ENCODE results near the gene MT1E. TPM values are rescaled to one million over a fixed set of nuclear protein-coding genes. Genes with fewer than 3 reads are reported as not detected.
A peak's percentile ranks its signal among the peaks of the same experiment; 100 is the strongest.

MT1E gene
- total and polyA plus RNA-seq, 2 of the 13 experiments (the other 11 are each of a cell fraction or from before 2014, with no cell fraction given): 110 to 1,072 TPM

DNA sequence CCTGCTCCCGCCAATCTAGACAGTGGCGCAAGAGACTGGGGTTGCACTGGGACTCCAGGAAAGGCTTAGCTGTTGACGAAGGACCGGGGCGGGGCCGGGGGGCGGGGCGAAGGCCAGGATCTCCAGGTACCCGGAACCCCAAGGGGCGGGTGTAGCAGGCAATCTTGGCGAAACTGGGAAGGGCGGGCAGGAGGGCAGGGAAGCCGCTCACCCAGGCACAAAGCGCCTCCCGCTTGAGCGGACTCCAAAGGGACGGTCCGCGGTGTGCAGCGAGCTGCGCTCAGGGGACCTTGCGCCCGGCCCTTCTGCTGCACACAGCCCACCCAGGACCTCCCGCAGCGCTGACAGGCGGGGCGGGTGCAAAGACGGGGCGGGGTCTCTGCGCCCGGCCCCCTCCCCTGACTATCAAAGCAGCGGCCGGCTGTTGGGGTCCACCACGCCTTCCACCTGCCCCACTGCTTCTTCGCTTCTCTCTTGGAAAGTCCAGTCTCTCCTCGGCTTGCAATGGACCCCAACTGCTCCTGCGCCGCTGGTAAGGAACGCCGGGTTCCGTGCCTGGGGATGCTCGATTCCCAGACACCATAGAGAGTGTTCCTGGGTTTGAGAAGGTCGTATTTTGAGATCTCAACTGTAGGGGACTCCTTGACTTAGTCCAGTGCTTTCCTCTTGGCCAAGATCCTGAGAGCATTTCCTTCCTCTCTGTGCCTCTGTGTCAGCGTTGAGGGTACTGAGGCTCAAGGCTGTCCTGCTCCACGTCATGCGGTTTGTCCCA, 32.2 kb downstream of the MT1E start, which contains the start of gene MT1F (continued):
- TF ChIP-seq ZNF660 (CRISPR knock-in tag; IDR thresholded peaks at IDR 0.05; ENCODE audit: borderline replicate concordance, low read depth) (no peak), RBFOX2 (IDR thresholded peaks at IDR 0.05; ENCODE audit: low read depth, low read length) (peak; percentile 71), SOX6 (IDR thresholded peaks at IDR 0.05) (no peak), SOX6 (CRISPR knock-in tag; IDR thresholded peaks at IDR 0.05) (peak; percentile 62), ZNF10 (CRISPR knock-in tag; IDR thresholded peaks at IDR 0.05; ENCODE audit: borderline replicate concordance, low read depth) (no peak), NONO (IDR thresholded peaks at IDR 0.05) (no peak), NONO (CRISPR knock-in tag; conservative IDR thresholded peaks at IDR 0.05) (peak; percentile 22), MED8 (CRISPR knock-in tag; IDR thresholded peaks at IDR 0.05; ENCODE audit: insufficient replicate concordance) (peak; percentile 61), POGZ (CRISPR knock-in tag; IDR thresholded peaks at IDR 0.05) (peak; percentile 74), TAF1 (CRISPR knock-in tag; IDR thresholded peaks at IDR 0.05) (peak; percentile 31; the same call in 1 of the 2 replicates), ZNF354B (CRISPR knock-in tag; IDR thresholded peaks at IDR 0.05) (no peak), ZNF562 (CRISPR knock-in tag; IDR thresholded peaks at IDR 0.05; ENCODE audit: borderline replicate concordance) (no peak), TBP (CRISPR knock-in tag; IDR thresholded peaks at IDR 0.05) (no peak), ZMYM3 (CRISPR knock-in tag; IDR thresholded peaks at IDR 0.05) (peak; percentile 42; the same call in 1 of the 2 replicates), SNAI1 (CRISPR knock-in tag; IDR thresholded peaks at IDR 0.05; ENCODE audit: borderline replicate concordance) (no peak)
- TF ChIP-seq, protein P1, sequence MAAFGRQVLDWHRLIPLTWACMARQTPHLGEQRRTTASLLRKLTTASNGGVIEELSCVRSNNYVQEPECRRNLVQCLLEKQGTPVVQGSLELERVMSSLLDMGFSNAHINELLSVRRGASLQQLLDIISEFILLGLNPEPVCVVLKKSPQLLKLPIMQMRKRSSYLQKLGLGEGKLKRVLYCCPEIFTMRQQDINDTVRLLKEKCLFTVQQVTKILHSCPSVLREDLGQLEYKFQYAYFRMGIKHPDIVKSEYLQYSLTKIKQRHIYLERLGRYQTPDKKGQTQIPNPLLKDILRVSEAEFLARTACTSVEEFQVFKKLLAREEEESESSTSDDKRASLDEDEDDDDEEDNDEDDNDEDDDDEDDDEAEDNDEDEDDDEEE (CRISPR knock-in tag; IDR thresholded peaks at IDR 0.05): 0 out of 2 replicates have a peak, but pooled peaks have one; percentile 28
- TF ChIP-seq, protein P2, sequence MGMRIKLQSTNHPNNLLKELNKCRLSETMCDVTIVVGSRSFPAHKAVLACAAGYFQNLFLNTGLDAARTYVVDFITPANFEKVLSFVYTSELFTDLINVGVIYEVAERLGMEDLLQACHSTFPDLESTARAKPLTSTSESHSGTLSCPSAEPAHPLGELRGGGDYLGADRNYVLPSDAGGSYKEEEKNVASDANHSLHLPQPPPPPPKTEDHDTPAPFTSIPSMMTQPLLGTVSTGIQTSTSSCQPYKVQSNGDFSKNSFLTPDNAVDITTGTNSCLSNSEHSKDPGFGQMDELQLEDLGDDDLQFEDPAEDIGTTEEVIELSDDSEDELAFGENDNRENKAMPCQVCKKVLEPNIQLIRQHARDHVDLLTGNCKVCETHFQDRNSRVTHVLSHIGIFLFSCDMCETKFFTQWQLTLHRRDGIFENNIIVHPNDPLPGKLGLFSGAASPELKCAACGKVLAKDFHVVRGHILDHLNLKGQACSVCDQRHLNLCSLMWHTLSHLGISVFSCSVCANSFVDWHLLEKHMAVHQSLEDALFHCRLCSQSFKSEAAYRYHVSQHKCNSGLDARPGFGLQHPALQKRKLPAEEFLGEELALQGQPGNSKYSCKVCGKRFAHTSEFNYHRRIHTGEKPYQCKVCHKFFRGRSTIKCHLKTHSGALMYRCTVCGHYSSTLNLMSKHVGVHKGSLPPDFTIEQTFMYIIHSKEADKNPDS (CRISPR knock-in tag; IDR thresholded peaks at IDR 0.05): no peak
- TF ChIP-seq, protein P3, sequence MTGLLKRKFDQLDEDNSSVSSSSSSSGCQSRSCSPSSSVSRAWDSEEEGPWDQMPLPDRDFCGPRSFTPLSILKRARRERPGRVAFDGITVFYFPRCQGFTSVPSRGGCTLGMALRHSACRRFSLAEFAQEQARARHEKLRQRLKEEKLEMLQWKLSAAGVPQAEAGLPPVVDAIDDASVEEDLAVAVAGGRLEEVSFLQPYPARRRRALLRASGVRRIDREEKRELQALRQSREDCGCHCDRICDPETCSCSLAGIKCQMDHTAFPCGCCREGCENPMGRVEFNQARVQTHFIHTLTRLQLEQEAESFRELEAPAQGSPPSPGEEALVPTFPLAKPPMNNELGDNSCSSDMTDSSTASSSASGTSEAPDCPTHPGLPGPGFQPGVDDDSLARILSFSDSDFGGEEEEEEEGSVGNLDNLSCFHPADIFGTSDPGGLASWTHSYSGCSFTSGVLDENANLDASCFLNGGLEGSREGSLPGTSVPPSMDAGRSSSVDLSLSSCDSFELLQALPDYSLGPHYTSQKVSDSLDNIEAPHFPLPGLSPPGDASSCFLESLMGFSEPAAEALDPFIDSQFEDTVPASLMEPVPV (CRISPR knock-in tag; IDR thresholded peaks at IDR 0.05): 0 out of 2 replicates have a peak, but pooled peaks have one; percentile 36
- TF ChIP-seq, protein P4, sequence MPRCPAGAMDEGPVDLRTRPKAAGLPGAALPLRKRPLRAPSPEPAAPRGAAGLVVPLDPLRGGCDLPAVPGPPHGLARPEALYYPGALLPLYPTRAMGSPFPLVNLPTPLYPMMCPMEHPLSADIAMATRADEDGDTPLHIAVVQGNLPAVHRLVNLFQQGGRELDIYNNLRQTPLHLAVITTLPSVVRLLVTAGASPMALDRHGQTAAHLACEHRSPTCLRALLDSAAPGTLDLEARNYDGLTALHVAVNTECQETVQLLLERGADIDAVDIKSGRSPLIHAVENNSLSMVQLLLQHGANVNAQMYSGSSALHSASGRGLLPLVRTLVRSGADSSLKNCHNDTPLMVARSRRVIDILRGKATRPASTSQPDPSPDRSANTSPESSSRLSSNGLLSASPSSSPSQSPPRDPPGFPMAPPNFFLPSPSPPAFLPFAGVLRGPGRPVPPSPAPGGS (CRISPR knock-in tag; IDR thresholded peaks at IDR 0.05): peak; percentile 80; the same call in 1 of the 2 replicates
- TF ChIP-seq, protein P5, sequence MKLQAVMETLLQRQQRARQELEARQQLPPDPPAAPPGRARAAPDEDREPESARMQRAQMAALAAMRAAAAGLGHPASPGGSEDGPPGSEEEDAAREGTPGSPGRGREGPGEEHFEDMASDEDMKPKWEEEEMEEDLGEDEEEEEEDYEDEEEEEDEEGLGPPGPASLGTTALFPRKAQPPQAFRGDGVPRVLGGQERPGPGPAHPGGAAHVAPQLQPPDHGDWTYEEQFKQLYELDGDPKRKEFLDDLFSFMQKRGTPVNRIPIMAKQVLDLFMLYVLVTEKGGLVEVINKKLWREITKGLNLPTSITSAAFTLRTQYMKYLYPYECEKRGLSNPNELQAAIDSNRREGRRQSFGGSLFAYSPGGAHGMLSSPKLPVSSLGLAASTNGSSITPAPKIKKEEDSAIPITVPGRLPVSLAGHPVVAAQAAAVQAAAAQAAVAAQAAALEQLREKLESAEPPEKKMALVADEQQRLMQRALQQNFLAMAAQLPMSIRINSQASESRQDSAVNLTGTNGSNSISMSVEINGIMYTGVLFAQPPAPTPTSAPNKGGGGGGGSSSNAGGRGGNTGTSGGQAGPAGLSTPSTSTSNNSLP (IDR thresholded peaks at IDR 0.05; ENCODE audit: low read depth, low read length): no peak
- TF ChIP-seq, protein P6, sequence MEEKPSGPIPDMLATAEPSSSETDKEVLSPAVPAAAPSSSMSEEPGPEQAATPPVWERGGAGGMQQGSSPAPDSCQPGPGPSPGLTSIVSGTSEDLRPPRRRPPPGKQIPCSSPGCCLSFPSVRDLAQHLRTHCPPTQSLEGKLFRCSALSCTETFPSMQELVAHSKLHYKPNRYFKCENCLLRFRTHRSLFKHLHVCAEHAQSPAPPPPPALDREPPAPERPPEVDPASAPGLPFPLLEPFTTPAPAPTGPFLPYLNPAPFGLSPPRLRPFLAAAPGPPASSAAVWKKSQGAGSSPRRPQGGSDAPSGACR (CRISPR knock-in tag; IDR thresholded peaks at IDR 0.05): peak; percentile 33; the same call in 1 of the 2 replicates

All from HepG2 (cell line).